Gastrocnemius medialis (tissue), 4 donors: ENCODE measurements around the gene ACLY.

Experiments
- CTCF ChIP-seq, 5 experiments: fragments of 450-650 bp in 3 of 5; fragments of 200-600 bp in 2 of 5; sonication (generic) in 2 of 5; IDR thresholded peaks in 4 of 5; conservative IDR thresholded peaks in 1 of 5; 1 replicate in 4 of 5; 2 replicates in 1 of 5; pipeline ENCODE4 v1.5.1; 2016 to 2019; ENCODE audit warnings: antibody characterized with exemption in 5 of 5, mild to moderate bottlenecking in 3 of 5, moderate library complexity in 3 of 5
- POLR2A ChIP-seq, 2 donors: fragments of 450-650 bp; IDR thresholded peaks; one replicate each; pipeline ENCODE4 v1.6.1; 2017; ENCODE audit warnings: antibody characterized with exemption in 2 of 2, mild to moderate bottlenecking in 2 of 2, moderate library complexity in 2 of 2

GRCh38 chr17:41870097-41870496 lies 48.7 kb downstream of the ACLY start:
- no peak for TF ChIP-seq CTCF (IDR thresholded peaks at IDR 0.05 in 4 of 5, conservative IDR thresholded peaks at IDR 0.05 in 1 of 5)
- TF ChIP-seq POLR2A (IDR thresholded peaks at IDR 0.05): no peak
